GM21390 (cell line): ENCODE data around the gene PLN.

Experiments
- ATAC-seq: cut with Tn5 transposase; IDR thresholded peaks from one replicate; pipeline ENCODE4 v1.9.1; 2021; ENCODE audit not compliant: unreplicated experiment

The PLN gene

DNA sequence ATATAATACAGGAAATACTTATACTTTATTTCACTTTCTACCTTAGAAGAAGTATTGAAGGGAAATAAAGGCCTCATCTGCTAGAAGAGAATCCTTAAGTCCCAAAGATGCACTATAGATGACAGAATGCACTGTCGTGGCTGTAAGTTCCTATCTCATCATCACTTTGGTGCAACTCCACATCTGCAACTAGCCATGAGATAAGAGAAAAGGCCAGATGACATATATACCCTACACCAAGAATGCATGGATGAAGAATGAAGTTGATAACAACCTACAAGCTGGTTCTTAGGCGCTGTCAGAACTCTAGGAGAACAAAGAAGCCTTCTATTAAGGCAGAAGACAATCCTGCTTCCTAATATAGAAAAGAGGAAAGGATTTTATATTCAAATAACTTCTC, 11.6 kb upstream of the PLN start:
- no peak for ATAC-seq

DNA sequence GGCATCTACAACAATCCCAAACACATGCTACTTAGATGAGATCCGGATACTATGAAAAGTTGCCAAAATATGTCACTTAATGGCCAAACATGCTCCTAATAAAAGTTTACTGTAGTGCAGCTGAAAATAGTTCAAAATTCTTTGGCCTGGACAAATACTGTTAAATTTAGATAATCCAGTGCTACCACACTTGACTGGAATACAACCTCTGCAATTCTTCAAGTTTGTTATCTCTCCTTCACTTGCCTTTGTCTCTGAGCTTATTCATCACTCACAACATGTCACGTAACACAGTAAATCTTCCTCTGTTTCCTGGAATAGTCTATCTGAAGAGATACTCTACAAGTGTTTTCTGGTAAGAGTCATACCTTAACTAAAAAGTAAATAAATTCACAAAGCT, 10.5 kb upstream of the PLN start:
- ATAC-seq: no peak

DNA sequence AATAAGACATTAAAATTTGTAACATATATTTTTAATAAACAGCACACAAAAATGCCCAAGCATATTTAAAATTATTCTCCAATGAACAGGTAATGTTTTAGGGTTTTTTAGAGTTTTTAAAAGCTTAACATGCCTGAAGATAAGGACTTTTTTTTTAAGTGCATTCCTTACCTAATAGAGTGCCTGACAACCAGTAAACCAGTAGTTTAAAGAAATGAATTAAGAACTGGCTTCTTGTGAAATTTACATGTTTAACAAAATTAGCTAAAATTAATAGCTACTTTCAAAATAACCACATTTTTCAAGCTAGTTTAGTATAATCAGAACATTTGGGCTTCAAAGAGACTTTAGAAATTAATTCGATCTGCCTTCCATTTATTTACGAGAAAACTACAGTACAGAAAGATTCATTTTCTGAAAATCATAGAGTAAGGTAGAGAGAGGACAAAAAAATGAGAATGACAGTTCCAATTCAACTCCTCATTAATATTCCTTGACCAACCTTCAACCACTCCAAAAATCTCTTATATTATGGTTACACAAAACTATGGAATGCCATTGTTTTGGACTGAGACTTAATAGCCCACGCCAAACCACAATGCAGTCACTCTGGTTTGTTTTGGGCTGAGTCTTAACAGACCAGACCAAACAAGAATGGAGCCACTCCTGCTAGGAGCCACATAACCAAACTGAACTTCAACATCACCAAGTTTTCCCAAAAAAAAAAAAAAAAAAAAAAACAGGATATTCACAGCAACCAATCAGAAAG, 5.7 kb upstream of the PLN start:
- no peak for ATAC-seq

DNA sequence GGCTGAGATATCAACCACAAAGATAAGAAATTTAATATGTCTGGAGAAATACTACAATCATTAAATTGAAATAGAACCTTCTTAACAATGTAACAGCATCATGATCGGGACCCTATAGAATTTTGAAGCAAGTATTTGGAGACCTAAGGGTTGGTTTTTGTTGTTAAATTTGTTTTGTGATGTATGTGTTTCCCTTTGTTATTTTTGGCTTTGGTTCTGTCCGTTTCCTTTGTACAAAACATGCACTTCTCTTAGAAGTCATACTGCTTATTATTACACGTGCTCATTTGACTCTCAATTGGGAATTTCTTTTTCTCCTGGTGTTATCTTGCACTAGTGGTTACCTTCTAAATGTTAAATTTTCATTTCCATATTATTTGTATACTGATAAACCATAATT, 4.0 kb upstream of the PLN start:
- no peak for ATAC-seq

DNA sequence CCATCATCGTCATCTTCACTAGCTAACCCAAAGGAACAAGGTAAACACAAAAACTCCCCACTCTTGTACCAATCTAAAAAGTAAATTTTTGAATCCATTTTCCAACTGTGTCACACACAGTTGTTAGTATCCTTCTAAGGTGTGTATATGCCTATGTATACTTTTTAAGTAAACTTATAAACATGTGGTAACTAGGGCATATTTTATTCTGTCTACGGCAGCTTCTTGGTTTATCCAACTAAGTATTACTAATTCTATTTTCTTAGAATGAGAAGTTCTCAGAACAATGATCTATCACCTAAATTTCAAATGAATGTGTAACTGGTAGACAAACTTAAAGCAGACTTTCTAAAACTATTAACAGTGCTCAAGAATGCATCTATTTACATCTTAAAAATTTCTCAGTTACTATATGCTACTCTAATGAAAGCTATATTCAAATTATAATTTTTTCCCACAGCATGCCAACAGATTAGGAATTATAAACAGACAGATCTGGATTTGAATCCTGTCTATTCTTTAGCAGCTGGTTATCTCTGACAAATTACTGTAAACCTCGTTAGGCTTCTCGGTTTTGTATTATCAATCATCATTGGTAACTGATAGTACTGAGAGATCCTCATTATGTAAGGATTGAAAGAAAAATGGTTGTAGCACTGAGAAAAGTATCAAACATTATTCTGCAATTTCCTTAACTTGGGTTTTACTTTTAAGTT, 1.8 kb upstream of the PLN start:
- ATAC-seq: no peak

DNA sequence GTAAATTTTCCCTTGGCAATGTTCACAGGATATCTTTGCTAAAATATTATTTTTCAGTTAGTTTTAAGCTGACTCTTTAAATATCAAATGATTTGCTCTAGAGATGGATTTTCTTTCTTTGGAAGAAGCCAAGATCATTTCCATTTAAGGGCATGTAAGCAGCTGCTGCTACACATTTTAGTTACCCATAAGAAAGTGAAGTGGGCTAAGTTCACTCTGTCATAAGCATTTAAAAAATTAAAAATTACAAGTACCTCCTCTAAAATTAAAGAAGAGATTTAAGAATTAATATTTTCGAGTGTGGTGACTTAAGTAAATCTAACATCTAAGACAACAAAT, 1.2 kb upstream of the PLN start:
- no peak for ATAC-seq

DNA sequence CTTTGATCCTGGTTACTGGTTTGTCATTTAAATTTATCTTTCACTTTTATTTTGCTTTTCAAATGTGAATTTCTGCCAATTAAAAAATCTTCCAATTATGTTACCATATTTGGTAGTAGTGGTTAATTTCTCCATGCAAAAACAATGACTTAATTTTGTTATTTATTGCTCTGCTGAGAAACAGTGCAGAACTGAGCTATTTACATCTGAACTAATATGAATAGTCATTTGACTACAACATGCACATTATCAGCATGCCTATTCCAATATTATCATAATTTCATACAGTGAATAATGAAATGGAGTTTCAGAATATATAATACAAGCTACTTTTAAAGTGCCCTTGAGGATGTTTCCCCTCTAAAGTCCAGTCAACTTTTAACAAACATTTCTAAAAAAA, 517 bp downstream of the PLN start:
- ATAC-seq: no peak

DNA sequence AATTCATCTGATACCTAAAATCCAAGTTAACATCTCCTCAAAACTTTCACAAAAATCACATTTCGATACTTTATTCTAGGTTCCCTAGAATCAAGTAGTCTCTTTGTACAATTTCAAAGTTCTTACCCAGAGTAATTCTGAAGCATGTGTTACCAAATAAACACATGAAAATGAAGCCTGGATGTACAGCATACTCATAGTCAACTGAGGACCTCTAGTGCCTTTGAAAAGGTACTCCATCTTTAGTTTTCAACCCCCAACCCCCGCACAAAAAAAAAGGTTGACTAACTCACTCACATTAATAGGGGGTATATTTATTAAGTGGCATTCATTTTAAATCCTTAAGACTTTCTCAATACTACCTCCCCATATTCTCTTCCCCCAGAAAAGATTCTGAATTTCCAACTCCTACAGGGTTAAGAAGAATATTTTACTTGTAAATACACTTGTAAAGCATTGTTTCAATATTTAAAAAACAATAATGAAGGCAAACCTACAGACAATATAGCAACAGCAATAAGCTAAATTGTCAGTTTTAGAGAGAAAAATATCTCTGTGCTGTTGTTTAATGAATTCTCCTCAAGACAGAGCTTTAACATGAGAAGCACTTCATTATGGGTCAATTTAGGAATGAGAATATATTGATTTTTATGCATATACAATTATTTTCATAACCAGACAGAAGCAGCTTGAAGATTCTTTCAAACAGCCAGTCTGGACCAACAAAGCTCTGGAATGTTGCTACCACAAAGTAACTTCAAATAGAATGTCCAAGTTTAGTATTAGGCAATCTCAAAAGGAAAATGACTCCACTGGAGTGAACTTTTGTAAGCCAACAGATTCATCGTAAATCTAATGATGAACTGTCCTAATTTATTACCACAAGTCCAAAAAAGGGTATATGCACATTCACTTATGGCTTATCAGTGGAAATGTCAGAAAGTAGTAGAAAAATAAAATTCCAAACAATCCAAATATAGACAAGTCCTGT, 3.3 kb downstream of the PLN start:
- peak; percentile 94 for ATAC-seq

DNA sequence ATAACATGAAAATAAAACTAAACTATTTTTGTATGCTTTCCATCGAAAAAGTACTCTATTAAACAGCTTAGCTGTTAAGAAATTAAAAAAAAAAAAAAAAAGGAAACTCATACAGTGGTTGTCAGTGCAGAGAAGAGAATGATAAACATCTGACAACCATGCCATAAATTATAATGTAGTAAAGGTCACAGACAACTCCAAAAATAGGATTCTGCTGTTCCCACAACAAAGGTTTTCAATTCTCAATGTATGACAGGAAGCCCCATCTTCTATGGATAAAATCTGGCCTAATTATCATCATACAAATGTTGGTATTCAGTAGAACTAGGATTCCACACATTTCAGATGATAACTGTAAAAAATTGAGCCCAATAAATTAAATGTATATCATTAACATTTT, 5.0 kb downstream of the PLN start:
- ATAC-seq: no peak

DNA sequence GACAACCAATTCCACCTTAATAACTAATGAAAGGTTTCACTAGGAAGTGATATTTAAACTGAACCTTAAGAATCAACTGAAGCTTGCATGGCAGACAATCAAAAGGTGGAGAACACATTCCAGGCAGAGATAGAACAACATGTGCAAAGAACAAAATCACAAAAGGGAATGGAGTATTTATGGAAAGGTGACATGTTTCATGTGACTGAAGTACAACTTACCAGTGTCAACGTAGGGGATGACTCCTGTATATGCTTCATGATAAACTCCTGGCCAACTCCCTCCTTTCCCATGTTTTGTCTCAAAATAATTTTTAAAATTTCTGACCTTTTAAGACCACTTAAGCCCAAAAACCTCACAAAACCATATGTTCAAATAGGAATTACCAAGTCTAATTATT, 6.6 kb downstream of the PLN start:
- no peak for ATAC-seq

DNA sequence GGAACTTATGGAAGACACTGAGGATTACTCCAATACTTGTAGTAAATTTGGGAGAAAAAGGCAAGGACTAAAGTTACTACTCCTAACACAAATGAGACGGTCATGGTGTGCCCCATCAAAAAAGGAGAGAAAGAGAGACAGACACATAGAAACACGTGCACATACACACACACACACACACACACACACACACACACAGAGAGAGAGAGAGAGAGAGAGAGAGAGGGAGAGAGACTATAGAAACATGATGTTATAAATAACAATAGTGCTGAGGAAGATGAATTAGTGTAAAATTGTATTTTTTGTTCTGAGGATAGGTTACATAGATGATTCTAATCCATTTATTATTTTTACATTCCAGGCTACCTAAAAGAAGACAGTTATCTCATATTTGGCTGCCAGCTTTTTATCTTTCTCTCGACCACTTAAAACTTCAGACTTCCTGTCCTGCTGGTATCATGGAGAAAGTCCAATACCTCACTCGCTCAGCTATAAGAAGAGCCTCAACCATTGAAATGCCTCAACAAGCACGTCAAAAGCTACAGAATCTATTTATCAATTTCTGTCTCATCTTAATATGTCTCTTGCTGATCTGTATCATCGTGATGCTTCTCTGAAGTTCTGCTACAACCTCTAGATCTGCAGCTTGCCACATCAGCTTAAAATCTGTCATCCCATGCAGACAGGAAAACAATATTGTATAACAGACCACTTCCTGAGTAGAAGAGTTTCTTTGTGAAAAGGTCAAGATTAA, 10.5 kb downstream of the PLN start:
- ATAC-seq: peak; percentile 64

DNA sequence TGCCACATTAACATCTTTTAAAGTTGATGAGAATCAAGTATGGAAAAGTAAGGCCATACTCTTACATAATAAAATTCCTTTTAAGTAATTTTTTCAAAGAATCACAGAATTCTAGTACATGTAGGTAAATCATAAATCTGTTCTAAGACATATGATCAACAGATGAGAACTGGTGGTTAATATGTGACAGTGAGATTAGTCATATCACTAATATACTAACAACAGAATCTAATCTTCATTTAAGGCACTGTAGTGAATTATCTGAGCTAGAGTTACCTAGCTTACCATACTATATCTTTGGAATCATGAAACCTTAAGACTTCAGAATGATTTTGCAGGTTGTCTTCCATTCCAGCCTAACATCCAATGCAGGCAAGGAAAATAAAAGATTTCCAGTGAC, 11.6 kb downstream of the PLN start:
- no peak for ATAC-seq

DNA sequence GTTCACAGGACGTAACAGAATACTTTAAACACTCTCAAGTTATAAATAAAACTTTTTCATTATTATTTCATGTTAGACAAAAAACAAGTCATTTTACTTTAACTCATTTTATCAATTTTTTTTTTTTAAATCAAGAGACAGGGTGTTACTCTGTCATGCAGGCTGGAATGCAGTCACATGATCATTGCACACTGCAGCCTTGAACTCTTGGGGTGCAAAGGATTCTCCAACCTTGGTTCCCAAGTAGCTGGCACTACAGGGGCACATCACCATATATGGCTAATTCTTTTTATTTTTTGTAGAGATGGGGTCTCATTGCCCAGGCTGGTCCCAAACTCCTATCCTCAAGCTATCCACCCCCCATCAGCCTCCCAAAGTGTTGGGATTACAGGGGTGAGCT, 14.2 kb downstream of the PLN start:
- no peak for ATAC-seq

DNA sequence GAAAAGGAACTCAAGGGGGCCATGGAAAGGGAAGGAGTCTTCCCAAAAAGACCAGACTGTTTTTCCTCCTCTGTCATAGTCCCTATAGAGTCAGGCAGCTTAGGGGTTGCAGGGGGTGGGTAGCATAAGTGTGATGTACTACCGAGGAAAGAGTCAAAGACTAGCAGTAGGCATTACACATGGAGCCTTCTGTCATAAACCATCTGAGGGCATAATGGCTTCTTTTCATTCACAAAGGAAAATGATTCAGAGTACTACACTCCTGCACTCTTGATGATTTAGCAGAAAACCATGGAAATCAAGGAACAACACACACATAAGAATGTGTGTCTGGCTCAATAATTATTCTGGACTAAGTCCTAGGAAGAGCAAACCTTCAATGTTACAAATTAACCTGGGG, 14.9 kb downstream of the PLN start:
- no peak for ATAC-seq

DNA sequence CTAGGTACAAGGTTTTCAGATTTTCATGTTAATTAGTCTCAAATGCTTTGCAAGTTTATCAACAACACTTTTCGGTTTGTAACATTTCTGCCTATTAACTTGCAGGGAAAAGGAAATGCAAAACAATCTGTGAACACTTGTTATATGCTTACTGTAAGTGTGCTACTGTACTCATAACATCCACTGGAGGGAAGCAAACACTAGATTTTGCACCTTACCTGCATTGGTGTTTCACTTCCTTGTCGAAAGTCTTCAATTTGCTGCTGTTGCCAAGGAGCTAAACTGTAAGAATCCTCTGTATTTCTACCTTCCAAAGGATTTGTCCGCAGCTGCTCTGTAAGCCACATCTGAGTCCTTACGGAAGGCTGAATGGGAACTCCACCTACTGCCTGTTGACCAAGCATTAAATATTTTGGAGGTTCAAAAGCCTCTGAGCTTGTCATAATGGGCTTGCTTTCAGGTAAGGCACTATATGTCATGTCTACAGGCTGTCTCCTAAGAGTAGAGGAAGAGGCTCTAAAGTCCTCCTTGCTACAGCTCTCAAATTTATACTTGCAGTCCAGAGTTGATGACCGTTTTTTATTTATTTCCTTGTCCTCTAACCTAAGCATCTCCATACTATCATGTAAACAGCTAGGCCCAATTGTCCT, 17.3 kb downstream of the PLN start:
- ATAC-seq: peak; percentile 100

DNA sequence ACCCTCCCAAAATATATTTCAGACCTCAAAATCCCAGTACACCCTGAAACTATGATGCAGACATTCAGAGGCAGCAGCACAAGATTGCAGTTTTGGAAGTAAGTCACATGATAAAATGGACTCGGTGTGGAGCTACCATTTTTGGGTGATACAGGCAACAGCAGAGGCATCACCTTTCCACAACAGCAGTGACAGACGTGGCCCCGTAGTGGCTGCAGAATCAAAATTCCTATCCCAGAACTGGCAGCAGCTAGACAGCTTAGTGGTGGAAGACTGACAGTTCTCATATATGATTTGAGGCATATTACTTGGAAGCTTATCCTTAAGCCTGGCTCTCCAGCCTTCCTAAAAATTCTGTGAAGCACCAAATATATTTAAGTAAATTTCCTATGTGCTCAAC, 19.9 kb downstream of the PLN start:
- no peak for ATAC-seq

DNA sequence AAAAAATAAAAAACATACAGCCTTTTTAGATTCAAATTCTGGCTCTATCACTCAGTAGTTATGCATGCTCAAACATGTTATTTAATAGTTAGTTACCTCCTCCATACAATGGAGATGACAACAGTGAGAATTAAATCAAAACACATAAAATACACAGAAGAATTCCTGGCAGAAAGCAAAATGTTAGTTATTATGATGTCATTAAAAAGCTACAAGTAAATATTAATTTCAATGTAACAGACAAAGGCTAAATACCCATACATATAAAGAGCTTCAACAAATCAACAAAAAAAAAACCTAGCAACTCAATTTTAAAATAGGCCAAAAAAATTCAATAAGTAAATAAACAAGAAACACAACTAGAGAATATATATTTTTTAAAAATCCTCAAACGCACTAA, 21.4 kb downstream of the PLN start:
- no peak for ATAC-seq

DNA sequence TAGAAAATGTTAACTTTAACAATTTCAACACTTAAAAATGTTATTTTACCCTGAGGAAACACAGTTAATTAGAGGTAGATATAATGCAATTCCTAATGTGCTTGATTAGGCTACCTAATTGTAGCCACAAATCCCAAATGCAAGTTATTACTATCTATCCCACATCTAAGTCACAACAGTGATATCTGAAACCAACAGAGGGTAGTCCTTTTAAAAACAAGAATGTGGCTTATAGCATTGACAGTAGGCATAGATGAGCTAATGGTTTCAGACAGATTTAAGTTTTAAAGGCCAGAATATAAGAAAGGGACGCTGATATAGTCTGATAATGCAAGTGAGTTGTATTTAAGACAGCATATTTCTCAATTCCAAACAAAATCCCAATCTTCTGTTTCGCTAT, 23.0 kb downstream of the PLN start:
- no peak for ATAC-seq

DNA sequence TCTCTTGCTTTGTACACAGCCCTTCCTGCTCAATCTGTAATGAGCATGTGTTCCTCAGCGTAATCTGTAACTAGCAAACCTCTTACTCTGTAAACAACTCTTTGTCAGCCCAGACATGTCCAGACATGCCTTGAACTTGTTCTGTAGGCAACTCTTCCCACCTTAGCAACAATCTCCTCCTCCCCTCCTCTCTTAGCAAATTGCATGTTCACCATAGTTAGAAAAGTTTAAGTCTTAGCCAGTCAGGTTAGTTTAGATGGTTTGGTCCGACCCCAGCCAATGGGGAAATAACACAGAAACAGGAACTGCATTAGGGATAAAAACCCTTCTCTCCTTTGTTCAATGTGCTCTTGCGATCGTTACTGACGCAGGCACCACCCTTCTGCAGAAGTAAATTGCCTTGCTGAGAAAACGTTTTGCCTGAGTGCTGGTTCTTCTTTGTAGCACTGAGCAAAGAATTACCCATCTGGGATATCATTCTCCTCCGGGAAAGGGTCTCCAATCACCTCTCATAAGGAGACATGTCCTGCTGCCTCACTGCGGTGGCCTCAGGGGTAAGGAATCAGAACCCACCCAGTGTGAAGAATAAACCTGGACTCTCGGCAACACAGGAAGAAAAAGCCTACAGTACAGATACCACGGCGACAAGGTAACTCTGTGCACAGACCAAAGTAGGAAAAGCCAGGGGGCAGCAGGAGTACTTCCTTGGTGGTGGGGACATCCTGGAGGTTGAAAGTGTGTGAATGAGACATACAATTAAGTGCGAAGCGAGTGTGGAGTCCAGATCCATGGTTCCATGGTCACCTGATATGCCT, 26.2 kb downstream of the PLN start:
- no peak for ATAC-seq

DNA sequence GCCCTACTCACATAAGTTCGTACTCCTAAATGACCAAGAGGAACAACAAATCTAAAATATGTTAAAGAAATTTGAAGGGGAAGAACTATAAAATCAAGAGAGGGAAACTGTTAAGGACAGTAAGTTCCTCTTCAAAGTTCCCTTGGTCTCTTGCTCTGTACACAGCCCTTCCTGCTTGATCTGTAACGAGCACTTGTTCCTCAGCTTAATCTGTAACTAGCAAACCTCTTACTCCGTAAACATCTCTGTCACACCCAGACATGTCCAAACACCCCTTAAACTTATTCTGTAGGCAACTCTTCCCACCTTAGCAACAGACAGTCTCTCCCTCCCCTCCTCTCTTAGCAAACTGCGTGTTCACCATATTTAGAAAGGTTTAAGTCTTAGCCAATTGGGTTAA, 29.9 kb downstream of the PLN start:
- ATAC-seq: no peak
